B cell (primary cell): ENCODE measurements around the gene URAD. TPM values are rescaled to one million over a fixed set of nuclear protein-coding genes. Genes with fewer than 3 reads are reported as not detected.

Experiments used
- ATAC-seq: fragments of 200-7000 bp; cut with Tn5 transposase; one replicate; pipeline ENCODE4 v1.10.0; 2021; ENCODE audit warnings: low read depth, mild to moderate bottlenecking, moderate number of reproducible peaks, moderate library complexity
- CTCF ChIA-PET: fragments of 350-600 bp; sonication (Branson Sonifier 250); formaldehyde crosslinking; loops from one replicate; lab custom pipeline; 2021; ENCODE audit warnings: antibody characterized with exemption, inconsistent platforms; lab: Charles Lee
- POLR2A ChIA-PET: fragments of 350-600 bp; sonication (Branson Sonifier 250); formaldehyde crosslinking; loops from one replicate; lab custom pipeline; 2021; ENCODE audit warnings: antibody characterized with exemption; lab: Charles Lee
- DNase-seq: peaks from one replicate; pipeline ENCODE4 v3.0.0; 2013
- H2AFZ ChIP-seq: 2 replicates; pipeline ENCODE4 v1.6.1; 2012; ENCODE audit warnings: mild to moderate bottlenecking, low read depth, low read length; ENCODE audit not compliant: insufficient read depth, poor library complexity, severe bottlenecking
- H3K27ac ChIP-seq, 2 donors: 1 replicate in 1 of 2; 2 replicates in 1 of 2; pipeline ENCODE4 v1.5.1; 2012 to 2013; ENCODE audit warnings: low read length in 2 of 2, mild to moderate bottlenecking in 2 of 2, moderate library complexity in 1 of 2
- H3K27me3 ChIP-seq, 4 experiments: fragments of 200-600 bp in 1 of 4; sonication (generic) in 1 of 4; replicated peaks in 1 of 4; 1 replicate in 2 of 4; 2 replicates in 2 of 4; pipeline versions ENCODE4 v1.6.1 to v1.7.0; 2013 to 2016; ENCODE audit warnings: low read length in 3 of 4, mild to moderate bottlenecking in 2 of 4, mixed read lengths in 1 of 4, moderate library complexity in 1 of 4; ENCODE audit not compliant: insufficient read depth in 4 of 4, control insufficient read depth in 3 of 4; ENCODE audit errors: control extremely low read depth in 1 of 4
- H3K36me3 ChIP-seq, 2 experiments: replicated peaks in 1 of 2; 1 replicate in 1 of 2; 2 replicates in 1 of 2; pipeline versions ENCODE4 v1.6.1 to v1.7.1; 2013; ENCODE audit warnings: low read length in 1 of 2; ENCODE audit not compliant: insufficient read depth in 2 of 2, control insufficient read depth in 1 of 2; ENCODE audit errors: control extremely low read depth in 1 of 2, extremely low read depth in 1 of 2
- H3K4me1 ChIP-seq, 2 donors: fragments of 200-600 bp in 1 of 2; sonication (generic) in 1 of 2; 1 replicate in 1 of 2; 2 replicates in 1 of 2; pipeline versions ENCODE4 v1.5.1 to v1.6.1; 2013 to 2017; ENCODE audit warnings: low read length in 2 of 2; ENCODE audit not compliant: control insufficient read depth in 2 of 2, insufficient read depth in 2 of 2
- H3K4me2 ChIP-seq: replicated peaks from 2 replicates; pipeline ENCODE3; 2012; ENCODE audit warnings: mild to moderate bottlenecking, low read depth, low read length; ENCODE audit not compliant: poor library complexity, severe bottlenecking
- H3K4me3 ChIP-seq, 5 experiments: fragments of 200-600 bp in 1 of 5; sonication (generic) in 1 of 5; 1 replicate in 3 of 5; 2 replicates in 2 of 5; pipeline versions ENCODE4 v1.5.1 to v1.7.0; 2011 to 2016; ENCODE audit warnings: low read length in 4 of 5, mild to moderate bottlenecking in 4 of 5, low read depth in 2 of 5, control low read depth in 1 of 5, moderate library complexity in 1 of 5; ENCODE audit not compliant: insufficient read depth in 1 of 5; ENCODE audit errors: control extremely low read depth in 1 of 5, extremely low read depth in 1 of 5
- H3K79me2 ChIP-seq: fragments of 200-600 bp; sonication (generic); one replicate; pipeline ENCODE4 v1.6.0; 2016; ENCODE audit warnings: low read length; ENCODE audit not compliant: control insufficient read depth, insufficient read depth
- H3K9ac ChIP-seq: fragments of 200-600 bp; sonication (generic); 2 replicates; pipeline ENCODE4 v1.6.1; 2017; ENCODE audit warnings: mild to moderate bottlenecking, low read length, moderate library complexity
- H3K9me3 ChIP-seq, 3 donors: one replicate each; pipeline versions ENCODE4 v1.6.1 to v1.7.1; 2013; ENCODE audit warnings: low read length in 2 of 3; ENCODE audit not compliant: control insufficient read depth in 2 of 3, insufficient read depth in 1 of 3; ENCODE audit errors: control extremely low read depth in 1 of 3
- H4K20me1 ChIP-seq: 2 replicates; pipeline ENCODE4 v1.6.0; 2012; ENCODE audit warnings: mild to moderate bottlenecking, low read length; ENCODE audit not compliant: insufficient read depth, control insufficient read depth, poor library complexity, severe bottlenecking
- H3K27ac Mint-ChIP-seq: one replicate; pipeline ENCODE4 v1.8.0; 2021; ENCODE audit warnings: mixed read lengths
- H3K27me3 Mint-ChIP-seq: one replicate; pipeline ENCODE4 v1.8.0; 2021; ENCODE audit warnings: mixed read lengths
- H3K4me1 Mint-ChIP-seq: one replicate; pipeline ENCODE4 v1.8.0; 2021; ENCODE audit warnings: mixed read lengths
- H3K4me3 Mint-ChIP-seq: one replicate; pipeline ENCODE4 v1.8.0; 2021; ENCODE audit warnings: mixed read lengths
- H3K9me3 Mint-ChIP-seq: one replicate; pipeline ENCODE4 v1.8.0; 2022; ENCODE audit warnings: mixed read lengths; ENCODE audit not compliant: insufficient read depth
- CTCF ChIP-seq: fragments of 200-600 bp; IDR thresholded peaks from one replicate; pipeline ENCODE4 v1.8.0; 2022; ENCODE audit warnings: antibody characterized with exemption, mild to moderate bottlenecking
- EZH2 ChIP-seq: IDR thresholded peaks from 2 replicates; pipeline ENCODE4 v1.6.1; 2012; ENCODE audit warnings: borderline replicate concordance, low read depth, mild to moderate bottlenecking, moderate library complexity, low read length; ENCODE audit not compliant: insufficient read depth, poor library complexity, severe bottlenecking
- WGBS: methylation state at CpG from one replicate; pipeline ENCODE4 v1.1.5; 2013; ENCODE audit warnings: missing lambda C conversion rate; ENCODE audit not compliant: insufficient coverage; 5-methylcytosine and 5-hydroxymethylcytosine counted together
- intact Hi-C: fragments of 100-400 bp; cut with micrococcal nuclease; formaldehyde crosslinking; loops from one replicate; pipeline ENCODE4 v1.10.0; 2022
- polyA plus RNA-seq: library from polyadenylated mRNA; depleted of rRNA; stranded (reverse); fragments of >200 nt; gene quantifications from 2 replicates; pipeline ENCODE4 v1.2.3, GENCODE V29; 2012
- total RNA-seq, 2 donors: library from RNA; stranded (reverse); fragments of 120-200 nt in 1 of 2; gene quantifications; 1 replicate in 1 of 2; 2 replicates in 1 of 2; pipeline versions ENCODE4 v1.2.3 to v1.2.4, GENCODE V29; 2013 to 2022

URAD gene
- total and polyA plus RNA-seq, 2 donors (not counting 1 experiment from before 2014, with no cell fraction given): not detected

DNA sequence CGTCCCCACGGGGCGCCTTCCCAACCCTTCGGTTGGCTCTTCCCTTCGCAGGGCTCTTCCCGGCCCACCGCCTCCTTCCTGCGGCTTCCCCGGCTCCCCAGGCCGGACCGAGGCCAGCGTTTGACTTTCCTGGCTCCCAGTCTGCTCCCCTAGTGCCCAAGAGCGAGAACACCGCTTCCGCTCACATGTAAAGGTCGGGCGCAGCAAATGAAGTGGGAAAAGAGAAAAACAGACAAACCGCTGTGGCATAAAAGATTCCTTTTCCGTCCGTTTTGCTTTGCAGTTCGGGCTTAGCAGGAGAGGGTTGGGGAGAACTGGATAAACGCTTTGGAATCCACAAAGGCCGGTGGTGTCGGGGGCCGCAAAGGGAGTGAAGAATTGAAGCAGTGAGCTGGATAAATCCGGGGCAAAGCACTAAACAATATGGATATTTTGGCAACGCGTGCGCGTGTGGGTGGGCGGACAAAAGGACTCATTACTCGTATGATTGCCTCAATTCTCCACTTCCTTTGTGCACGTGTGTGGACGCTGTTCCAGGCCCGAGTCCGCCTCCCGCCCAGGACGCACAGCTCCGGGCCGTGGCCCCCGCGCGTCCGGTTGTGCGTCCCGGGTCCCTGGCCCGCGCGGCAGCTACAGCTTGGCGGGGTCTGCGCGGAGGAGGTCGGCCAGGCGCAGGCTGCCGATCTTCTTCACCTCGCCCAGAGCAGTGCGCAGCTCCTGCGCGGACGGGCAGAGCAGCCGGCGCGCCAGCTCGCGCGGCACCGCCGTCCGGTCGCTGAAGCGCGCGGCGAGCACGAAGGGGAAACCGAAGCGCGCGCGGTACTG, 10.8 kb downstream of the URAD start:
- no peak overlapping the region for H3K4me3 ChIP-seq
- ChIA-PET CTCF (interaction anchor here (0.6 to 10.8 kb wide), 5 partner anchors 24 to 992 kb away, joined by 3 to 327 read pairs (median 5); no protein-coding TSS in a partner anchor), POLR2A (no interaction called here)
- peaks cover 39% of the 10 kb centered on the region for H3K4me1 Mint-ChIP-seq
- no peak overlapping the region for H3K9ac ChIP-seq
- H3K4me3 Mint-ChIP-seq: peak overlapping the region; percentile 64
- H4K20me1 ChIP-seq: no peaks in the 10 kb centered on the region
- ATAC-seq: no peak
- H3K27me3 ChIP-seq: peaks cover 0 to 86% (median 66%) of the 10 kb centered on the region in 4 experiments
- H3K36me3 ChIP-seq: no peaks in the 10 kb centered on the region
- peak overlapping the region; percentile 66 for H3K4me2 ChIP-seq
- no peaks in the 10 kb centered on the region for H3K79me2 ChIP-seq
- peaks cover 46 to 51% of the 10 kb centered on the region in 2 donors for H3K4me1 ChIP-seq
- intact Hi-C loops: no loop called here
- peaks cover 79% of the 10 kb centered on the region for H3K27me3 Mint-ChIP-seq
- H3K9me3 Mint-ChIP-seq: no peaks in the 10 kb centered on the region
- 6% methylated on average over 80 of the region's 80 CpGs for WGBS
- no peak overlapping the region for H3K27ac Mint-ChIP-seq
- no peak overlapping the region for H2AFZ ChIP-seq
- H3K27ac ChIP-seq: no peak overlapping the region
- no peak for TF ChIP-seq EZH2
- TF ChIP-seq CTCF: no peak
- H3K9me3 ChIP-seq: peaks cover 0 to 17% (median 0%) of the 10 kb centered on the region in 3 donors
- DNase-seq: peak; percentile 54
